ENCODE results near the gene TEX13B.

Gene TEX13B

DNA sequence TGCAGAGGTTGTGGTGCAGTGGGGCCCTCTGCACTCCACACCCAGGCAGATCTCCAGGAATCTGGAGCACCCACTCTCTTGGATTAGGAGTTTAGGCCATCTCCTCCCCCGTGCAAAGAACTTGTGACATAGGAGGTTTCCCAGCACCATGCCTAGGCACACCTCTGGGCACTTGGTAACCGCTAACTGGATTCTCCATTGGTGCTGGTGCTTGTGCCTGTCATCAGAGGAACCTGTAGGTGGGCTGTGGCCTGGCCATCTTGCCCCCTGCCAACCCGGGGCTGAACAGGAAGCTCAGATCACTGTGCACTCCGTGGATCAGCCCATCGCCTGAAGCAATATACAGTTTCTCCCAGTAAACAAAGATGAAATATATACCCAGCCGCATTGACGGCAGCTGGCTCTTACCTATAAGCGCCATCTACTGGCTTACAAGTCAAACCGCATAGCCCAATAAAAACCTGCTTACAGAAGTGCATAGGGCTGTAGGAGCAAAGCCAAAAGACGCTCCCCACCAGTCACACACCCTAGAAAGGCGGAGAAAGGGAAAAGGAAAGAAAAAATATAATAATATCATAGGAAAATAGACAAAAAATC lies 19.1 kb upstream of the TEX13B start:
- Histone ChIP-seq H3K27ac (ENCODE audit: low read length) (no peak overlapping the region), H3K9ac (ENCODE audit: low read length) (no peak overlapping the region), H4K20me1 (ENCODE audit: insufficient read depth, low read length) (no peaks in the 10 kb centered on the region), H3K4me1 (ENCODE audit: low read length) (no peaks in the 10 kb centered on the region), H3K36me3 (replicated peaks; ENCODE audit: insufficient read depth, low read length) (no peaks in the 10 kb centered on the region), H3K9me2 (replicated peaks; ENCODE audit: insufficient read depth, low read length) (no peaks in the 10 kb centered on the region), H3K4me3 (ENCODE audit: low read length) (no peak overlapping the region), H3K9me3 (replicated peaks; ENCODE audit: insufficient read depth, low read length) (no peaks in the 10 kb centered on the region), H3K79me2 (ENCODE audit: low read length) (no peaks in the 10 kb centered on the region), H3F3A (ENCODE audit: insufficient read depth, low read length) (no peaks in the 10 kb centered on the region), H3K27me3 (replicated peaks; ENCODE audit: insufficient read depth, low read length) (no peaks in the 10 kb centered on the region), H3K4me2 (ENCODE audit: low read depth, low read length) (no peak overlapping the region), H2AFZ (ENCODE audit: low read length) (peak overlapping the region; percentile 54)
- DNase-seq, result peak; percentile 64
- TF ChIP-seq EZH2 (optimal IDR thresholded peaks at IDR 0.05; ENCODE audit: low read depth, low read length), result no peak
- TF ChIP-seq, protein P1, sequence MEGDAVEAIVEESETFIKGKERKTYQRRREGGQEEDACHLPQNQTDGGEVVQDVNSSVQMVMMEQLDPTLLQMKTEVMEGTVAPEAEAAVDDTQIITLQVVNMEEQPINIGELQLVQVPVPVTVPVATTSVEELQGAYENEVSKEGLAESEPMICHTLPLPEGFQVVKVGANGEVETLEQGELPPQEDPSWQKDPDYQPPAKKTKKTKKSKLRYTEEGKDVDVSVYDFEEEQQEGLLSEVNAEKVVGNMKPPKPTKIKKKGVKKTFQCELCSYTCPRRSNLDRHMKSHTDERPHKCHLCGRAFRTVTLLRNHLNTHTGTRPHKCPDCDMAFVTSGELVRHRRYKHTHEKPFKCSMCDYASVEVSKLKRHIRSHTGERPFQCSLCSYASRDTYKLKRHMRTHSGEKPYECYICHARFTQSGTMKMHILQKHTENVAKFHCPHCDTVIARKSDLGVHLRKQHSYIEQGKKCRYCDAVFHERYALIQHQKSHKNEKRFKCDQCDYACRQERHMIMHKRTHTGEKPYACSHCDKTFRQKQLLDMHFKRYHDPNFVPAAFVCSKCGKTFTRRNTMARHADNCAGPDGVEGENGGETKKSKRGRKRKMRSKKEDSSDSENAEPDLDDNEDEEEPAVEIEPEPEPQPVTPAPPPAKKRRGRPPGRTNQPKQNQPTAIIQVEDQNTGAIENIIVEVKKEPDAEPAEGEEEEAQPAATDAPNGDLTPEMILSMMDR (IDR thresholded peaks at IDR 0.05; ENCODE audit: low read length), result peak; percentile 63
- TF ChIP-seq EZH2phosphoT487 (IDR thresholded peaks at IDR 0.05; ENCODE audit: low read length), result no peak

DNA sequence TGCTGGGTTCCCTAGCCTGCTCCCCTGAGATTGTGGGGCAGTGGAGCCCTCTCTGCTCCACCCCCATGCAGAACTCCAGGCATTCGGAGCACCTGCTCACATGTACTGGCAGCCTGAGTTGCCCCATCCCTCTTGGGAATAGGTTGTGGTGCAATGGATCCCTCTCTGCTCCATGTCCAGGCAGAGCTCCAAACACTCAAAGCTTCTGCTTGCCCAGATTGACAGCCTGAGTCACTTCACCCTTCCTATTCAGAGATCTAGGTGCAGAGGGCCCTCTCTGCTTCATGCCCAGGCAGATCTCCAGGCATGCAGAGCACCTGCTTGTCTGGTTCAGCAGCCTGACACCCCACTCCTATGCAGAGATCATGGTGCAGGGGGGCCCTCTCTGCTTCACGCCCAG lies 18.6 kb upstream of the TEX13B start:
- TF ChIP-seq EZH2phosphoT487 (IDR thresholded peaks at IDR 0.05; ENCODE audit: low read length) (no peak), EZH2 (optimal IDR thresholded peaks at IDR 0.05; ENCODE audit: low read depth, low read length) (no peak)
- TF ChIP-seq, protein P1 (IDR thresholded peaks at IDR 0.05; ENCODE audit: low read length), result no peak
- no peak for DNase-seq
- no peak overlapping the region for H2AFZ ChIP-seq (ENCODE audit: low read length)

DNA sequence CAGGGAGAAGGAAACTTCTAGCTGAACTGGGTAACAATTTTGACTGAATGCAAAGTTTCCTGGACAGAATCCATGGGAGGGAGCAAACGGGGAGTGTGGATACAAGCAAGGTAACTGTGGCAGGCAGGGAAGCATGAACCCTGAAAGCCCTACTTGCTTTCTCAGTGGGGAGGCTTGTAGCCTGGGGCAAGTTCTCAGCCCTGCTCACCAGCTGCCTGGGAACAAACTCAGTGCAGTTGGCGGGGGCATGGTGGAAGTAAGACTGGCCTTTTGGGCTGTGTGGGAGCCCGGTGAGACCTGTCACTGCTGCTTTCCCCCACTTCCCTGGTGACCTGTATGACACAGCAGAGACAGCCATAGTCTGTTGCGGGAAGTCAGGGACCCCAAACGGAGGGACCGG lies 14.0 kb upstream of the TEX13B start:
- TF ChIP-seq EZH2 (optimal IDR thresholded peaks at IDR 0.05; ENCODE audit: low read depth, low read length) (no peak), EZH2phosphoT487 (IDR thresholded peaks at IDR 0.05; ENCODE audit: low read length) (no peak)
- TF ChIP-seq, protein P1 (IDR thresholded peaks at IDR 0.05; ENCODE audit: low read length), result no peak
- H3K4me1 ChIP-seq (ENCODE audit: low read length), result no peaks in the 10 kb centered on the region
- H3K79me2 ChIP-seq (ENCODE audit: low read length), result no peaks in the 10 kb centered on the region
- no peak overlapping the region for H3K4me2 ChIP-seq (ENCODE audit: low read depth, low read length)
- H3K9ac ChIP-seq (ENCODE audit: low read length), result no peak overlapping the region
- H3F3A ChIP-seq (ENCODE audit: insufficient read depth, low read length), result no peaks in the 10 kb centered on the region
- no peak for DNase-seq
- H3K27me3 ChIP-seq (replicated peaks; ENCODE audit: insufficient read depth, low read length), result no peaks in the 10 kb centered on the region
- no peak overlapping the region for H3K27ac ChIP-seq (ENCODE audit: low read length)
- H4K20me1 ChIP-seq (ENCODE audit: insufficient read depth, low read length), result no peaks in the 10 kb centered on the region
- H3K9me3 ChIP-seq (replicated peaks; ENCODE audit: insufficient read depth, low read length), result no peaks in the 10 kb centered on the region
- H3K36me3 ChIP-seq (replicated peaks; ENCODE audit: insufficient read depth, low read length), result no peaks in the 10 kb centered on the region
- no peak overlapping the region for H3K4me3 ChIP-seq (ENCODE audit: low read length)
- no peak overlapping the region for H2AFZ ChIP-seq (ENCODE audit: low read length)
- no peaks in the 10 kb centered on the region for H3K9me2 ChIP-seq (replicated peaks; ENCODE audit: insufficient read depth, low read length)

More for the DNA sequence above, 18.6 kb upstream of the TEX13B start:
- Histone ChIP-seq H3K27ac (ENCODE audit: low read length) (no peak overlapping the region), H3K9ac (ENCODE audit: low read length) (no peak overlapping the region), H3K27me3 (replicated peaks; ENCODE audit: insufficient read depth, low read length) (no peaks in the 10 kb centered on the region), H3K9me3 (replicated peaks; ENCODE audit: insufficient read depth, low read length) (no peaks in the 10 kb centered on the region), H3K4me1 (ENCODE audit: low read length) (no peaks in the 10 kb centered on the region), H3K36me3 (replicated peaks; ENCODE audit: insufficient read depth, low read length) (no peaks in the 10 kb centered on the region), H3K79me2 (ENCODE audit: low read length) (no peaks in the 10 kb centered on the region), H3F3A (ENCODE audit: insufficient read depth, low read length) (no peaks in the 10 kb centered on the region), H4K20me1 (ENCODE audit: insufficient read depth, low read length) (no peaks in the 10 kb centered on the region), H3K4me2 (ENCODE audit: low read depth, low read length) (no peak overlapping the region), H3K9me2 (replicated peaks; ENCODE audit: insufficient read depth, low read length) (no peaks in the 10 kb centered on the region), H3K4me3 (ENCODE audit: low read length) (no peak overlapping the region)

Measured in MM.1S (cell line).